Measurements from ENCODE around the gene SH2D3A.
"Not testable (repeated sequence)": the region's sequence is repeated elsewhere in the genome, so short reads cannot be mapped to it uniquely, and the experiment has no call there.

The SH2D3A gene

DNA sequence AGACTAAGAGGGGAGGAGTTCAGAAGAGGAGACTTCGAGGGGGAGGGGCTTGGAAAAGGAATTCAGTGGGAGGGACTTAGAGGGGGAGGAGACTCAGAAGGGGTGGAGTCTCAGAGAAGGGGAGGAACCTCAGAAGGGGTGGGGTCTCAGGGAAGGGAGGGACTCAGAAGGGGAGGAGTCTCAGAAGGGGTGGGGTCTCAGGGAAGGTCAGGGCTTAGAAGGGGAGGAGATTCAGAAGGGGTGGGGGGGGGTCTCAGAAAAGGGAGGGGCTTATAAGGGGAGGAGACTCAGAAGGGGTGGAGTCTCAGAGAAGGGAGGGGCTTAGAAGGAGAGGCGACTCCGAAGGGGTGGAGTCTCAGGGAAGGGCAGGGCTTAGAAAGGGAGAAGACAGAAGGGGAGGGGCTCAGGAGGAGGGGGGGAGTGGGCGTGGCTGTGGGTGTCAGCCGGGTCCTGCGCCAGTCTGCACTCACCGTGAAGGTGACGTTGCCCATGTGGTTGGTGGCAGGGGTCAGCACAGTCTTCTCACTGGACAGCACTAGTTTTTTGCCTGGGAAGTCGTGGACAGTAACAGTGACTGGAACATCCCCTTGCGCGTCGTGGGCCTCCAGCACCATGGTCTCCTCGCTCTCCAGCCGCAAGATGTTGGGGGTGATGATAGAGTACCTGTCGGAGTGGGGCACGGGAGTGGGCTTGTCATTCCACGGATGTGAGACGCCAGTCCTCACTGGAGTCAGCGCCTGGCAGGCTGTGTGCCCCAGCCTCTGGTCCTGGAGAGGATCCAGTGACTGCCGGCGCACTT, 48.3 kb downstream of the SH2D3A start:
- no peak for FAIRE-seq

DNA sequence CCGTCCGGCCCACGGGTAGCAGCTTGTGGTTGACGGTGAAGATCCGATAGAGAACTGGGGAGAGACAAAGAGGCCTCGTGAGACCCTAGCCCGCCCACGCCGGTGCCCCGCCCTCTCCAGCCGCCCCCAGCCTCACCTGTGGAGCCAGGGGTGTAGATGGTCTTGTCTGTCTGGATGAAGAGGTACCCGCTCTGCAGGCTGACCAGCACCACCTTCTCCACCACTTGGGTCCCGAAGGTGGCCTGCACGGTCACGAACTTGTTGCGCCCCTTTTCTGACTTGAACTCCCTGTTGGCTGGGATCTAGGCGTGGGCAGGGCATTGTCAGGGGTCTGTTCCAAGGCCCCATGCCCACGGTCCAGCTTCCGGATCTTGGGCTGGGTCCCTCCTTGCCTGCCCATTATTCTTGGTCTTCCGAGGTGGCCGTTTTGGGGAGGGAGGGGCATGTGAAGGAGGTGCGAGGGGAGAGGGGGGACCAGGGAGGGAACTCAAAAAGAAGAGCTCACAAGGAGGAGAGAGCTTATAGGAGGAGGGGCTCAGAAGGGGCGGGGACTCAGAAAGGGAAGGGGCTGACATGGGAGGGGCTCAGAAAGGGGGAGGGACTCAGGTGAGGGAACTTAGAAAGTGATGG, 49.0 kb downstream of the SH2D3A start:
- no peak for FAIRE-seq

DNA sequence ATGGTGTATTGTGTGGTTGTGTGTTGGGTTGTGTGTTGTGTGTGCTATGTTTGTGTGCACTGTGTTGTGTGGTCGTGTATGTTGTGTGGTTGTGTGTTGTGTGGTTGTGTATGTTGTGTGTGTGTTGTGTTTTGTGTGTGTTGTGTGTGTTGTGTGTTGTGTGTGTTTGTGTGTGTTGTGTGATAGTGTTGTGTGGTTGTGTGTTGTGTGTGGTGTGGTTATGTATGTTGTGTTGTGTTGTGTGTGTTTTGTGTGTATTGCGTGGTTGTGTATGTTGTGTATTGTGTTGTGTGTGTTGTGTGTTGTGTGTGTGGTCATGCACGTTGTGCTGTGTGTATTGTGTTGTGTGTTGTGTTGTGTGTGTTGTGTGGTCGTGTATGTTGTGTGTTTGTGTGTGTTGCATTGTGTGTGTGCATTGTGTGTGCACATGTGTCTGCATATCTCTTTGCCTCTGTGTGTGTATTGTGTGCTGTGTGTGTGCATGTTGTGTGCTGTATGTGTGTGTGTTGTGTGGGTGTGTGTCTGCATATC, 49.7 kb downstream of the SH2D3A start:
- FAIRE-seq = no peak

DNA sequence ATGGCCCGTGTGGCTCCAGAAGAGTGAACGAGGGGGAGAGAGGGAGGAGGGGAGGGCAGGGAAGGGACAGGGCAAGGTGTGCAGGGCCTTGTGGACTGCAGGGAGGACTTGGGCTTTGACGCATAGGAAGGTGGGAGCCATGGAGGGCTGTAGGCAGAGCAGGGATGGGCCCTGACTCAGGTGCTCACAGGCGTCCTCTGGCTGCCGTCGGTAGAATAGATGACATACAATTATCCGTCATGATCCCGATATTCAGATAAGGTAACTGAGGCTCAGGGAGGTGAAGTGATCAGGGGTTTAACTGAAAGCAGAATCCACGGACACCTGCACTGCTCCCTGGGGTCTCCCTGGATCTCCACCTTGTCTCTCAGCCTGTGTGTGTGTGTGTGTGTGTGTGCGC, 50.2 kb downstream of the SH2D3A start:
- FAIRE-seq = no peak

DNA sequence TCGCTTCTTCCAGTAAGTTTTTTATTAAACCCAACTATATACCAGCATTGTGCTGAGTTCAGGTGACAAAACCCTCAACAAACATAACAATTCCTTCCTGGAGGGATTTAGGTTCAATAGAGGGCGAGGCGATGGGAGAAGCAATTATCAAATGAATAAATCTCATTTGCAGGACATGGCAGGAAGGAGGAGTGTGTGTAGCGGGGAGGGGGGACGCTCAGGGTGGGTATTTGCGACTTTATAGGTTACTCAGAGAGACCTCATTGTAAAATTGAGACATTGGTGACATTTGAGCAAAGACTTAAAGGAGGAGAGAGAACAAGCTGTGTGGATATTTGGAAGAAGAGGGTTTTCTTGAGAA, 50.6 kb downstream of the SH2D3A start:
- no peak for FAIRE-seq

DNA sequence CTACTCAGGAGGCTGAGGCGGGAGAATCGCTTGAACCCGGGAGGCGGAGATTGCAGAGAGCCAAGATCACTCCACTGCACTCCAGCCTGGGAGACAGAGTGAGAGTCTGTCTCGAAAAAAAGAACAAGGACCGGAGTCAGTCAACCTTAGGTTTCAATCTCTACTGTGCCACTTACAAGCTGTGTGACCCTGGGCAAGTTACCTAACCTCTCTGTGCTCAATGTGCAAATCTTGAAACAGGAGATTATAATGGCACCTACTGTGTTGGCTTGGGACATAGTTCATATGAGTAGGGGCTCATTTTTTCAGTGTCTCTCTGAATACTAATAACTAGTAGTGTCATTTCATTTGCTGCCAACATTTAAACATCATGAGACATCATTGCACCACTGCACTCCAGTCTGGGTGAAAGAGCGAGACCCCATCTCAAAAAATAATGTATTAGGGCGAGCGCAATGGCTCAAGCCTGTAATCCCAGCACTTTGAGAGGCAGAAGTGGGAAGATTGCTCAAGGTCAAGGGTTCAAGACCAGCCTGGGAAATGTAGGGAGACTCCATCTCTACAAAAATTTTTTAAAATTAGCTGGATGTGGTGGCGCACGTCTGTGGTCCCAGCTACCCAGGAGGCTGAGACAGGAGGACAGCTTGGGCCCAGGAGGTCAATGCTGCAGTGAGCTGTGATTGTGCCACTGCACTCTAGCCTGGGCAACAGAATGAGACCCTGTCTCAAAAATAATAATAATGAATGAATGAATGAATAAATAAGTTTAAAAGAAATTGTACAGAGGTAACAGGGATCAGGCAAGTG, 52.3 kb downstream of the SH2D3A start:
- no peak for FAIRE-seq

DNA sequence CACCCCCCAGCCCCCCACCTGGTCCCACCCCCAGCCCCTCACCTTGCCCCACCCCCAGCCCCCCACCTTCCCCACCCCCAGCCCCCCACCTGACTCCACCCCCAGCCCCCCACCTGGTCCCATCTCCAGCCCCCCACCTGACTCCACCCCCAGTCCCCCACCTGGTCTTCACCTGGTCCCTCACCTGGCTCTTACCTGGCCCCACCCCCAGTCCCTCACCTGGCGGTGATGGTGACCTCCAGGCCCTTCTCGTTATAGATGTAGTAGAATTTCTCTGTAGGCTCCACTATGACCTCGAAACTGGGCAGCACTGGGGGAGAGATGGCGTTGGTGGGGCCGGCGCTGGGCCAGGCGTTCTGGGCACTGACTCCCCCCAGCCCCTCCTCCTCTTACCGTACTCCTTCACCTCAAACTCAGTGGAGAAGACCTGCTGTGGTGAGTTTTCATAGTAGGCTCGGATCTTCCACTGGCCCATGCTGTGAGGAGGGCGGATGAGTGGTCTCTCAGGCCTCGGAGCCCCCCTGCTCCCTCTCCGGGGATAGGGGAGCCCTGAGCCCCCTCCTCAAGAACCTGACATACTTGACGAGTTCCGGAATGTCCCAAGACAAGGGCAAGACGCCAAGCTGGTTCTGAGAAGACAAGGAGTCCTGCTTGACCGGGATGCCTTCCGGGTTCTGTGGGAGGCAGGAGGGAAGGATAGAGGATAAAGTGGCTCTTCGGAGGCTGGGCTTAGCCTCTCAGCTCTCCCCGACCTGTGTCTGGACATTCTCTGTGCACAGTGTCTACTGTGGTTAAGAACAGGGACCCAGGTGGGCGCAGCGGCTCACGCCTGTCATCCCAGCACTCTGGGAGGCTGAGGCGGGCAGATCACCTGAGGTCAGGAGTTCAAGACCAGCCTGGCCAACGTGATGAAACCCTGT, 53.2 kb downstream of the SH2D3A start:
- no peak for FAIRE-seq

DNA sequence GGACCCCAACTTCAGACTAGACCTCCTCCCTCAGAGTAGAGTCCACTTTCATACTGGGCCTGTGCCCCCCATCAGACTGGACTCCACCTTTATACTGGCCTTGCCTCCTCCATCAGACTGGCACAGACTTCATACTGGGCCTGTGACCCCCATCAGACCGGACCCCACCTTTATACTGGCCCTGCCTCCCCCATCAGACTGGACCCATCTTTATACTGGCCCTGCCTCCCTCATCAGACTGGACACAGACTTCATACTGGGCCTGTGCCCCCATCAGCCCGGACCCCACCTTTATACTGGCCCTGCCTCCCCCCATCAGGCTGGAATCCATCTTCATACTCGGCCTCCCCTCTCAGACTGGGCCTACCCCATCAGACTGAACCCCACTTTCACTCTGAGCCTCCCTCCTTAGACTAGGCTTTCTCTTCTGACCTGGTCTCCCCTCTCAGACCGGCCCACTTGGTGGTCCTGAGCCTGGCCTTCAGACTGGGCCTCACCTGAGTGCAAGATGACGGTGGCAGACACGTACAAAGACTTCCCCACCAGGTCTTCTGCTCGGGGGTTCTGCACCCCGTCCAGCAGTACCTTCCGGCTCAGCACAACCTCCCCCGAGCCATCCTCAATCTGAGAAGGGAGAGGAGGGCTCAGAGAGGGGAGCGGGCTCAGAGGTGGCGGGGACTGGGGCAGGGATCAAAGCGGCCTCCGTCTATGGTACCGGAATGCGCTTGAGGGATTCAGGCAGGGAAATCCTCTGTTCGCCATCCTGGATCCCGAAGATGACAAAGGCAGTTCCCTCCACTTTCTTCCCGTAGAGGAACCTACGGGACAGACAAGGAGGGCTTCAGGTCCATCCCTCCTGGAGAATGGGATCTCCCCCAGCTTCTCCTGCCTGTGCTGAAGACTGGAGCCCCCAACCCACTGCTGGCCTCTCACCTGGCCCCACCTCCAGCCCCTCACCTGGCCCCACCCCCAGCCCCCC, 54.3 kb downstream of the SH2D3A start:
- FAIRE-seq = no peak

DNA sequence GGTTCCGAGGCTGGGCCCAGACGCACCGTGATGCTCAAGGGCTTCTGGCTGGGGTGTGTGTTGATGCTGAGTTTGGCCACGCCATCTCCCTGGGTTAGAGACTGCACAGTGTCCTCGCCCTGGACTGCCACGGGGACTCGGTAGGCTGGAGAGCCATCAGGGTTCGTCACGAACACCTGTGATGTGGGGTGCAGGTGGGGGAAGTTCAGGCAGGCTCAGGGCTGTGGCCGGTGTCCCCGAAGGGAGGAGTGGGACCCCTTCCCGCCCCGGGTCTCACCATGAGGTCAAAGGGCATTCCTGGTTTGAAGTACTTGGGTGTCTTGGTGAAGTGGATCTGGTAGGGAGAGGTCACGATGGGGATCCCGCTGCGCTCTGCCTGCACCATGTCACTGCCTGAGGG, 55.0 kb downstream of the SH2D3A start:
- no peak for FAIRE-seq

DNA sequence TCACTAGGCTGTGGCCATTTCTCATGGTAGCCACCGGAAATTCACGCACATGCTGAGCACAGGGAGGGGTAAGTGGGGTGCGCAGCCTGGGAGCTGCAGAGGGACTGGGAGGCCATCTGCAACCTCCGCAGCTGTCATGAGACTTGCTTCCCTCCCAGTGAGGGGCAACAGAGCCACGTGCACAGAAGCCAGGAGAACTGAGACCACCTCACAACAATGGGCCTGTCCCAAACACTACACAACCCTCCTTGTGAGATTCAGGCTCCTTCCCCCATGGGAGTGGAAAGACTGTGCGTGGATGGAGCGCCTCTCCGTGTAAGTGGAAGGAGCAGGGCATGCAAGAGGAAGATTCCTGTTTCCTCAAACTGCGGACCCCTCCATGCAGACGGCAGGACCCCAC, 55.6 kb downstream of the SH2D3A start:
- FAIRE-seq = no peak

DNA sequence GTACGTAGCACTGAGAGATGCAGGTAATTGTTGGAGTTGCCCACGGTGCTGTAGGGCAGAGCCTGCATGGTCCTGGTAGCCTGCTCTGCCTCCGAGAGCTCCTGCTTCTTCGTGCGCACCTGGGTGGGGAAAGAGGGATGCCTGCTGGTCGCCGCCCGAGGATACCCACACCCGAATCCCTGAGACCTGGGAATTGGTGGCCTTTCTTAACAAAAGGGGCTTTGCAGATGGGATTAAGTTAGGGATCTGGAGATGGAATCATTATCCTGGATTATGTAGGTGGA, 56.2 kb downstream of the SH2D3A start:
- no peak for FAIRE-seq

DNA sequence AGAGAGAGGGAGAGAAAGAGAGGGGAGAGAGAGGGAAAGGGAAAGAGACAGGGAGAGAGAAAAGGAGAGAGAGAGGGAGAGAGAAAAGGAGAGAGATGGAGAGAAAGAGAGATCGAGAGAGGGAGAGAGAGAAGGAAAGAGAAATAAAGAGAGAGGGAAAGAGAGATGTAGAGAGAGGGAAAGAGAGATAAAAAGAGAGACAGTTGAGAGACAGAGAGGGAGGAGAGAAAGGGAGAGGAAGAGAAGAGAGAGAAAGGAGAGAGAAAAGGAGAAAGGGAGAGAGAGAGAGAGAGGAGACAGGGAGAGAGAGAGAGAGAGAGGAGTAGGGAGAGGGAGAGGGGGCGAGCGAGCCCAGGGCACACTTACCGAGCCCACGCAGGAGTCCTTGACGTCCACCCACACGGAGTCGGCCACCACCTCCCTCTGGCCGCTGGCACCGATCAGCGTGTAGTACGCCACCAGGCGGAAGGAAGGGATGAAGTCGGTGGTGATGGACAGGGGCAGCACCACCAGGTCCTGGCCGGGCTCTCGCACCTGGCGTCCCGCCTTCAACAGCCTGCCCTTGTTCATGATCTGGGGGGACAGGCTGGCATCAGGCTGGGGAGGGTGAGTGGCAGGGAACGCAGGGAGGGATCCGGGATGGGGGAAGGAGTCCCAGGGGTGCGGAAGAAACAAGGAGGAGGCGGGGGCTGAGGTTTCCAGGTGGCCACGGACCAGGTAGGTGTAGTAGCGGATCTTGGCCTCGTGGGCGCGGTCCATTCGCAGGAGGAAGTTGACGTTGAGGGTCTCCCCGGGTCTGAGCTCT, 56.8 kb downstream of the SH2D3A start:
- no peak for FAIRE-seq

DNA sequence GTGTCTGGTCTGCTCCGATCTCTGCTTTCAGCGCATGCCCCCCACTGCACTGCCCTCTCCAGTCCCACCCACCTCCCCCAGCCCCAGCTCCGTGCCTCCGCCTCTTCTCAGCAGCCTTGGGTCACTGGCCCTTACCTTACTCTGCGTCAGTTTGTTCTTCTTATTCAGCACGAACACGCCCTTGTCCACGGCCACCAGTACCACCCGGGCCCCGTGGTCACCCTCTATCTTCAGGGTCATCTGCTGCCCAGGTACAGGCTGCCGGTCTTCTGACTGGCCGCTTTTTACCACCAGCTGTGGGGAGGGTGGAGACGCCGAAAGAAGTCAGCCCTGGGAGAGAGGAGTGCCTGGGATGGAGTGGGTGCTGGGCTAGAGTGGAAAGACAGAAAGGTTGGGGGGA, 57.7 kb downstream of the SH2D3A start:
- no peak for FAIRE-seq

DNA sequence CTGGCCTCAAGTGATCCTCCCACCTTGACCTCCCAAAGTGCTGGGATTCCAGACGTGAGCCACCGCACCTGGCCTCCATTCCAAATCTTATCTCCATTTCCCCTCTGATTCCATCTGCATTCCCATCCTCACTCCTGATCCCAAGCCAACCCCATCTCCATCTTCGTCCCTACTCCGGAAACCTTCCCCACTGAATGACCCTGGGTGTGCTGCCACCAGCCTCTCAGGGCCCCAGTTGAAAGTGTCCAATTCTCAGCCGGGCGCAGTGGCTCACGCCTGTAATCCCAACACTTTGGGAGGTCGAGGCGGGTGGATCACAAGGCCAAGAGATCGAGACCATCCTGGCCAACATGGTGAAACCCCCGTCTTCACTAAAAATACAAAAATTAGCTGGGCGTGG, 58.3 kb downstream of the SH2D3A start:
- not testable (repeated sequence) for FAIRE-seq

DNA sequence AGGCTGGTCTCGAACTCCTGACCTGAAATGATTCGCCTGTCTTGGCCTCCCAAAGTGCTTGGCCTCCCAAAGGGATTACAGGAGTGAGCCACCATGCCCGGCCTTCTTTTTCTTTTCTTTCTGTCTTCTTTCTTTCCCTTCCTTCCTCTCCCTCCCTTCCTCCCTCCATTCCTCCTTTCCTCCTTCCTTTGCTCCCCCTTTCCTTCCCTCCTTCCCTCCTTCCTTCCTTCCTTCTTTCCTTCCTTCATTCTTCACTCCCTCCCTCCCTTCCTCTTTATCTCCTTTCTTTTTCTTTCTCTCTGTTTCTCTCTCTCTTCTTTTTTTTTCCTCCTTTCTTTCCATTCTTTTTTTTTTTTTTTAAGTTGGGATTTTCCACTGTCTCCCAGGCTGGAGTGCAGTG, 58.9 kb downstream of the SH2D3A start:
- no peak for FAIRE-seq

DNA sequence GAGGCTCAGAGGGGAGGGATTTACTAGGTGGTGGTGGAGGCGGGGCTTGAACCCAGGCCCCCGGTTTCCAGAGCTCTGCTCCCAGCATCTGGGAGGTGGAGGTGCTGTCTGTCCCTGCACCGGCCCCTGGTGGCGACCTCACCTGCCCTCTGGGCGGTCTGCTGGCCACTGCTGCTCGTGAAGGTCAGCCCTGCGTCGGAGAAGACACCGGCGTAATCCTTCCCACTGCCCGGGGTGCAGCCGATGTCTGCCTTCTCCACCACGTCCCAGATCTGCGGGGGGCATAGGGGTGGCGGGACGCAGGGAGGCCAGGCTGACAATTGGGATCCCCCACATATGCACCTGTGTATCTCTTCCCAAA, 59.6 kb downstream of the SH2D3A start:
- FAIRE-seq = no peak

DNA sequence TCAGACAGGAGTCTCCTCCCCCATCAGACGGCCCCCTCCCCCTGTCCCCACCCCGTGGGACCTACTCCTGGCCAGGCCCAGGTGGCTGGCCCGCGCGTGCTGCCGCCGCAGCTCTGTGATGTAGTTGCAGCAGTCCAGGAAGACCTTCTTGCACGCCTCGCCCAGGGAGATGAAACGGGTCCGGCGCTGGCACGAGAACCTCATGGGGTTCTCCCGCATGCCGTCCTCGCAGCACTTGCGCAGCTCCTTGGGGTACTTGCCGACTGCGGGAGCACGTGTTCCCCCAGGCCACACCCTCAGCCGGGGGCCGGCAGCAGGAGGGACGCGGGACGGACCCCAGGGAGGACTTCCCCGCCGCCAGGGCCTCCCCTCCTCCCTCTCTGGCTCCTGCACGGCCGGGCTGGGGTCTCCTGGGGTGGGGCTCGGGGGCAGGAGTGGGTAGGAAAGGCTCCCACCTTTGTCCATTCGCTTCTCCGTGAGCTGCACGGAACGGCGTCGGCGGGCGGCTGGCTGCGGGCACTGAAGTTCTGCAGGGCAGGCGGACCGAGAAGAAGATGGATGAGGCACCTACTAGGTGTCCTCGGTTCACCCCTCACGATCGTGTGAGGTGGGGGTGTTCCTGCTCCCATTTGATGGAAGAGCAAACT, 60.1 kb downstream of the SH2D3A start:
- no peak for FAIRE-seq

DNA sequence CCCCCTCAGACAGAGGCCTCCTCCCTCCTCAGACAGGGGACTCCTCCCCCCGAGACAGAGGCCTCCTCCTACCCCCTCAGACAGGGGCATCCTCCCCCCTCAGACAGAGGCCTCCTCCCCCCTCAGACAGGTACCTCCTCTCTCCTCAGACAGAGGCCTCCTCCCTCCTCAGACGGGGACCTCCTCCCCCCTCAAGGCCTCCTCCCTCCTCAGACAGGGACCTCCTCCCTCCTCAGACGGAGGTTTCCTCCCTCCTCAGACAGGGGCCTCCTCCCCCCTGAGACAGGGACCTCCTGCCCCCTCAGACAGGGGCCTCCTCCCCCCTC, 60.6 kb downstream of the SH2D3A start:
- FAIRE-seq = no peak

DNA sequence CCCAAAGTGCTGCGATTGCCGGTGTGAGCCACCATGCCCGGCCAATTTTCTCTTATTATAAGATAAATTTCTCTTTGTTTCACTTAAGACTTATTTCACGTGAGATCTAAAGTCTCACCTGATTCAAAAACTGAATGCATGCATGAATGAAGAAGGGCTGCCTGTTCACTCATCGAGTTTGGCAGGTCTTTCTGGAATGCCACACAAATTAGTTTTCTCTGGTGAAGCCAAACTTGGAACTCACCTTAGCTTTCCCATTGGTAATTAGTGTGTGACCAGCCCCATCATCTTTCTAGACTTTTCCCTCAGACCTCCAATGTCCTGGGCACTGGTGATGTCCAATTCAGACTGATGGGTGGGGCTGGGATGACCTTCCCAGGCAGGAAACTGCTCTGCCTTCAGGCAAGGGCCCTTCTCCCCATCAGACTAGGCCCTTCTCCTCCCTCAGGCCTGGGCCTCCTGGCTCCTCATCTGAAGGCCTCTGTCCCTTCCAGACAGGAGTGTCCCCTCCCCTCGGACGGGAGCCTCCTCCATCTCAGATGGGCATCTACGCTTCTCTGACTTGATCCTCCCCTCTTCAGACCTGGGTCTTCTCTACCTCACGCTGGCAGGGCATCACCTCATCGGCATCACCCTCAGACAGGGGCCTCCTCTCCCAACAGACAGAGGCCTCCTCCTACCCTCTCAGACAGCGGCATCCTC, 61.2 kb downstream of the SH2D3A start:
- FAIRE-seq = no peak
